NT2/D1 (cell line): ENCODE data around the gene TRPM2.

Source experiments
- DNase-seq: peaks from one replicate; pipeline ENCODE4 v3.0.0-alpha.2; 2011; ENCODE audit warnings: low read depth, low spot score
- H3K27me3 ChIP-seq: 2 replicates; pipeline ENCODE4 v1.6.0; 2011; ENCODE audit warnings: mild to moderate bottlenecking; ENCODE audit not compliant: insufficient read length, insufficient read depth
- H3K36me3 ChIP-seq: 2 replicates; pipeline ENCODE4 v1.6.1; 2011; ENCODE audit warnings: mild to moderate bottlenecking, low read length, mixed read lengths; ENCODE audit not compliant: insufficient read depth, insufficient read length
- H3K4me1 ChIP-seq: 2 replicates; pipeline ENCODE4 v1.5.1; 2011; ENCODE audit not compliant: insufficient read depth, insufficient read length
- H3K4me3 ChIP-seq: 2 replicates; pipeline ENCODE4 v1.5.1; 2011; ENCODE audit warnings: low read depth; ENCODE audit not compliant: insufficient read length
- H3K9ac ChIP-seq: 2 replicates; pipeline ENCODE4 v1.6.0; 2011; ENCODE audit warnings: low read depth; ENCODE audit not compliant: insufficient read length
- H3K9me3 ChIP-seq: 2 replicates; pipeline ENCODE4 v1.5.1; 2011; ENCODE audit warnings: mild to moderate bottlenecking, low read length; ENCODE audit not compliant: insufficient read depth
- SUZ12 ChIP-seq: IDR thresholded peaks from 2 replicates; pipeline ENCODE4 v1.6.1; 2011; ENCODE audit not compliant: insufficient read length, insufficient read depth; ENCODE audit errors: extremely low read depth
- YY1 ChIP-seq: IDR thresholded peaks from 2 replicates; pipeline ENCODE4 v1.6.1; 2011; ENCODE audit not compliant: insufficient read length, insufficient read depth
- ZNF274 ChIP-seq: IDR thresholded peaks from 2 replicates; pipeline ENCODE4 v1.6.1; 2011; ENCODE audit warnings: mild to moderate bottlenecking, low read depth, low read length

TRPM2 gene

DNA sequence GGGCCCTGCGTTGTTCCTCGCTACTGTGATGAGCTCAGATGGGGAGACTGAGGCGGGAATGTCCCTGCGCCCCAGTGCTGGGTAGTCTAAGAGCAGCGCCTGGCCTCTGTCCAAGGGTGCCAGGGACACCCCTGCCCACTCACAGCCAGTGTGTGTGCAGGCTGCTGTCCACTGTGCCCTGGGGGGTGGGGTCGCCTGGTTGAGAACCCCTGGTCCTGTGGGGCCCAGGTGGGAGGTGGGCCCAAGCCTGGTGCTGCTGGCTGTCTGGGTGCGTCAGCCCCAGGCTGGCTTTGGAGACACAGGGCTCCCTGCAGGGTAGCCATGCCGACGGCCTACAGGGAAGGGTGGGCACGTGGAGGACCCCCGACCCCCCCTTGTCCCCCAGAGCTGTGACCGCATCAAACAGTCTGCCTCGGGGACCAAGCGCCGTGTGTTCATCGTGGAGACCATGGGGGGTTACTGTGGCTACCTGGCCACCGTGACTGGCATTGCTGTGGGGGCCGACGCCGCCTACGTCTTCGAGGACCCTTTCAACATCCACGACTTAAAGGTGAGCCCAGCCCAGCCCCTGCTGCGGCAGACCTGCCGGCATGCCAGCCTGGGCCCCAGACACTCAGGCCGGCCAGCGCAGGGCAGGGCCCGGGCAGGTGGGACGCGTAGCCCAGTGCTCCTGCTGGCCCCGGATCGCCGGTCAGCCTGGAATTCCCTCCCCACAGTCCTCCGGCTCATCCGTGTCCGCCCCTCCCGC, 29.1 kb upstream of the TRPM2 start:
- H3K36me3 ChIP-seq = peaks cover 94% of the 10 kb centered on the region
- no peaks in the 10 kb centered on the region for H3K9me3 ChIP-seq
- H3K4me1 ChIP-seq = peaks cover 4% of the 10 kb centered on the region
- H3K9ac ChIP-seq = no peak overlapping the region
- DNase-seq = no peak
- TF ChIP-seq SUZ12 (no peak), YY1 (no peak), ZNF274 (no peak)
- no peaks in the 10 kb centered on the region for H3K27me3 ChIP-seq
- H3K4me3 ChIP-seq = no peak overlapping the region

DNA sequence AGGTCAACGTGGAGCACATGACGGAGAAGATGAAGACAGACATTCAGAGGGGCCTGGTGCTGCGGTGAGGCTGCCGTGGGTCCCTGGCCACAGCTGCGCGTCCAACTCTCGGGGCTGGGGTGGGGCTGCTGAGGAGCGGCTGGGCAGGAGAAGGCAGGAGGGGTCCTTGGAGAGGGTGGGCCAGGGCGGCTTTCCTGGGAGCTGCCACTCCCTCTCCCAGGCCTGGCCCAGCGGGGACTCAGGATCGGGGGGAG, 28.6 kb upstream of the TRPM2 start:
- Histone ChIP-seq H3K9ac (no peak overlapping the region), H3K4me1 (peaks cover 4% of the 10 kb centered on the region), H3K27me3 (no peaks in the 10 kb centered on the region), H3K9me3 (no peaks in the 10 kb centered on the region), H3K36me3 (peaks cover 94% of the 10 kb centered on the region), H3K4me3 (no peak overlapping the region)
- no peak for DNase-seq
- TF ChIP-seq ZNF274 (no peak), YY1 (no peak), SUZ12 (no peak)

DNA sequence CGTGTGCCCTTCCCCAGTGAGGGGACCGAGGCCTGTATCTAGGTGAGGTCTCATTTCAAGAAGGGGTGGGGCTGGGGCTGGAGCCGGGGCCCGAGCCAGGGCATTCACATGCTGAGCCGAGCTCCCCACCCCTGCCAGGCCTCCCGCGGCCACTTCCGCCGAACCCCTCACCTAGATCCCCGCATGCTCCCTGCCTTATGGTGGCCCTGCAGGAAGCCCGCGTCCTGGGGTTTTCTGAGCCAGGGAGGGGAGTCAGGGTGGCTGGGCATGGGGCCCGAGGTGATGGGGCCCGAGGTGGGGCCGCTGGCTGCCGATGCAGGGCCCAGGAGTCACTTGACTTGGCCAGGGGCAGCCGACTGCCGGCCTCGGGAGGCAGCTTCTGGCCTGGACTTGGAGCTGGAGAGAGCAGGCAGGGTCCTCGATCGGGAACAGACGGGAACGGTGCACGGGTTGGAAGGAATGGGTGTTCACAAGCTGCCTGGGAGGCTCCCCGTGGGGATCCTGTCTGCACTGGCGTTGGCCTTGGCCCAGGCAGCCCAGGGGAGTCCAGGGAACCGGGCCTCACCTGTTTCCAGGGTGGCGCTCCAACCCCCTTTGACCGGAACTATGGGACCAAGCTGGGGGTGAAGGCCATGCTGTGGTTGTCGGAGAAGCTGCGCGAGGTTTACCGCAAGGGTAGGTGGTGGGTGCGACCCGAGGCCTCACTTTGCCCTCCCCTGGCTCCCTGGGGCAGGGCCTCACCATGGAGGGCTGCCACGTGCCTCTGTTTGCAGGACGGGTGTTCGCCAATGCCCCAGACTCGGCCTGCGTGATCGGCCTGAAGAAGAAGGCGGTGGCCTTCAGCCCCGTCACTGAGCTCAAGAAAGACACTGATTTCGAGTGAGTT, 27.8 kb upstream of the TRPM2 start:
- H3K27me3 ChIP-seq = no peaks in the 10 kb centered on the region
- H3K4me1 ChIP-seq = peaks cover 4% of the 10 kb centered on the region
- peaks cover 94% of the 10 kb centered on the region for H3K36me3 ChIP-seq
- H3K4me3 ChIP-seq = no peak overlapping the region
- TF ChIP-seq SUZ12 = no peak
- no peak for TF ChIP-seq YY1
- no peak for TF ChIP-seq ZNF274
- H3K9ac ChIP-seq = no peak overlapping the region
- no peaks in the 10 kb centered on the region for H3K9me3 ChIP-seq
- DNase-seq = no peak

DNA sequence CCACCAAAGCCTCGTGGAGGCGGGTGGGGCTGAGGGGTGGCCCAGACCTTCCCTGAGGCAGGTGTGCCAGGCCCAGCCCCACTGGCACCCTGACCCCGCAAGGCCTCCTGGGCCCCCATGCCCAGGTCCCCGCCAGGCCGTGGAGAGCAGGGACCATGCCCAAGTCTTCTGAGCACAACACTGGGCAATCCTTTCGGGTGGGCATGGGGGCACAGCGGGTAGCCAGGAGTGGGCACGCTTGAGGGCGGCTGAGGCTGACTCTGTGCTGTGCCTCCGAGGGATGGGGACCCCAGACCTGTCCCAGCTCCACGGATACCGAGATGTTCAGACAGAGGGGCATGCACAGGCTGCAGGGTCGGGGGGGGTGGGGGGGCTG, 27.2 kb upstream of the TRPM2 start:
- no peak for TF ChIP-seq SUZ12
- TF ChIP-seq ZNF274 = no peak
- TF ChIP-seq YY1 = no peak
- DNase-seq = no peak
- Histone ChIP-seq H3K9ac (no peak overlapping the region), H3K9me3 (no peaks in the 10 kb centered on the region), H3K4me1 (peaks cover 4% of the 10 kb centered on the region), H3K27me3 (no peaks in the 10 kb centered on the region), H3K36me3 (peaks cover 95% of the 10 kb centered on the region), H3K4me3 (no peak overlapping the region)

DNA sequence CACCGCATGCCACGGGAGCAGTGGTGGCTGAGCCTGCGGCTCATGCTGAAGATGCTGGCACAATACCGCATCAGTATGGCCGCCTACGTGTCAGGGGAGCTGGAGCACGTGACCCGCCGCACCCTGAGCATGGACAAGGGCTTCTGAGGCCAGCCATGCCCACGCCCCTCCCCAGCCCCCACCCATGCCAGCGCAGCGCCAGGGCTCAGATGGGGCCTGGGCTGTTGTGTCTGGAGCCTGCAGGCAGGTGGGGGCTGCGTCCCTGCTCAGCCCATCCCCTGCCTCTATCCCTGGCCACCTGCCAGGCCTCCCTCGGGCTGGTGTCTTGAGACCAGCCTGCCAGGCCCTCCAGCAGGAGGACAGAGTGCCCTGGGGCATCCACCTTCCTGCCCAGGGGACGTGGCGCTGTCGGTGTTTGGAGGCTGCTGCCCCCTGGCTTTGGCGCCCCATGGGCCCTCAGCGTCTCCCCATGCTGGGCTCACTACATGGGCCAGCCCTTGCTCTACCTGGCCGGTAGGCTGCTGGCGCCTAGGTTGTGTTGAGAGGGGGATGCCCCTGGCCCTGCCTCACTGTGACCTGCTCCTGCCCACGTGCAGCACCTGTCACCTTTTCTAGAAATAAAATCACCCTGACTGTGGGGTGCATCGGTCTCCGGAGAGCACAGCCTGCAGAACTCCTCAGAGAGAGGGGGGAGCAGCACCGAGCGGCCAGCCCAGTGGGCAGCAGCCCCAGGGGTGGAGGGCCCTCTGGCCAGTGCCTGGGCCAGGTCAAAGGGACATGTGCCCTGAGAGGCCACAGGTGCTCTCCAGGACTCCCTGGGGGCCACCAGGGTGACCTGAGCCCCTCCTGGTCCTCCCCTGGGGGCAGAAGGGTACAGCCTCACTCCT, 26.5 kb upstream of the TRPM2 start:
- H3K9me3 ChIP-seq = no peaks in the 10 kb centered on the region
- no peak overlapping the region for H3K4me3 ChIP-seq
- no peaks in the 10 kb centered on the region for H3K27me3 ChIP-seq
- no peak overlapping the region for H3K9ac ChIP-seq
- TF ChIP-seq ZNF274 (no peak), YY1 (no peak), SUZ12 (no peak)
- peaks cover 96% of the 10 kb centered on the region for H3K36me3 ChIP-seq
- H3K4me1 ChIP-seq = peaks cover 9% of the 10 kb centered on the region
- DNase-seq = no peak

DNA sequence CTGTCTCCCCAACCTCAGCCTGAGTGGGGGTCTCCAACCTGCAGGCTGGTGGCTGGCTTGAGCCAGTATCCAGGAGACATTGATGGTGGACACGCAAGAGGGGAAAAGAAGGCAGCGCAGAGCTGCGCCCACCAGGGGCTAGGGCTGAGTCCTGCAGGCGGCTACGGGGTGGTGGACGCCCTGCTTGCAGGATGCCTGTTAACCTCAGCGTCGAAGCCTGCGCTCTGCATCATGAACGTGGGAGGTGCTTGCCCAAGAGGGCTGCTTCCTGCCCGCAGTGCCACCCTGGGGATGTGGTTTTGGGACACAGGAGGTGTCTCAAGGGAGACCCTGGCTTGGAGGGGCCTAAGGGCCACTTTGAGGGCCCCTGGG, 25.8 kb upstream of the TRPM2 start:
- Histone ChIP-seq H3K27me3 (no peaks in the 10 kb centered on the region), H3K9ac (no peak overlapping the region), H3K9me3 (no peaks in the 10 kb centered on the region), H3K4me1 (peaks cover 5% of the 10 kb centered on the region), H3K36me3 (peaks cover 95% of the 10 kb centered on the region), H3K4me3 (no peak overlapping the region)
- DNase-seq = no peak
- TF ChIP-seq SUZ12 (no peak), YY1 (no peak), ZNF274 (no peak)

DNA sequence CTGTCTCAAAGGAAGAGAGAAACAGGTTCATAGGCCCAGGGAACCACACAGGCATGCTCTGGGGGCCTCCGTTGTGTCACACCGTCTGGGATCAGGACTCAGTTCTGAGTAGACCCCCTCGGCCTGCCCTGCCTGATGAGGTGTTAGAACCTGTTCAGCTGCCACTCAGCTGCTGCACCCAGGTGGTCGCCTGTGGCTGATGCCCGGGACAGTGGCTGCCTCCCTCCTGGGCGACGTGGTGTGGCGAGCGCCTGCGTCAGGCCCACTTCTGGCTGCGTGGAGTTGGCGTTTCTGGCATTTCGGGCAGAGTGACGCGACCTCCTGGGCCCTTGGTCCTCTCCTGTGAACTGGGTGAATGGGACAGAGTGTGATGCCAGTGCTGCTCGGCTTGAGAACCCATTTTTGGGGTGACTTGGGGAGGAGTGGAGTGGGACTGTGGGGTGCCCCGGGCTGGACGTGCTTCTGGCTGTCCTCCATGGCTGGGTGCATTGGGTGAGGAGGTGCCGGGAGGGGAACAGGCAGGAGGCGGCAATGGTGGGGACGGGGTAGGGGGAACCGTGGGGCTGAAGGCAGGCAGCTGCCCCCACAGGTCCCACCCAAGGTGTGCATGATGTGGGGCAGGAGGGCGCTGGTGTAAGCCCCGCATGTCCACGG, 25.1 kb upstream of the TRPM2 start:
- Histone ChIP-seq H3K9ac (no peak overlapping the region), H3K9me3 (no peaks in the 10 kb centered on the region), H3K4me1 (peaks cover 11% of the 10 kb centered on the region), H3K27me3 (no peaks in the 10 kb centered on the region), H3K36me3 (peaks cover 93% of the 10 kb centered on the region), H3K4me3 (no peak overlapping the region)
- no peak for TF ChIP-seq YY1
- no peak for TF ChIP-seq ZNF274
- no peak for TF ChIP-seq SUZ12
- DNase-seq = no peak
